Keratinocyte (primary cell): ENCODE measurements around the gene ITPR2.

Source experiments
- CTCF ChIP-seq, 3 experiments: IDR thresholded peaks in 1 of 3; conservative IDR thresholded peaks in 1 of 3; optimal IDR thresholded peaks in 1 of 3; 2 replicates in 2 of 3; 3 replicates in 1 of 3; pipeline versions ENCODE3 to v1.5.1; 2011; ENCODE audit warnings: low read length in 3 of 3, mild to moderate bottlenecking in 3 of 3, moderate library complexity in 2 of 3, control low read depth in 1 of 3, inconsistent platforms in 1 of 3; ENCODE audit not compliant: insufficient read depth in 2 of 3; ENCODE audit errors: extremely low read depth in 1 of 3
- EZH2 ChIP-seq: IDR thresholded peaks from one replicate; pipeline ENCODE4 v1.6.1; 2012; ENCODE audit warnings: inconsistent platforms, mild to moderate bottlenecking, low read length, moderate library complexity

DNA sequence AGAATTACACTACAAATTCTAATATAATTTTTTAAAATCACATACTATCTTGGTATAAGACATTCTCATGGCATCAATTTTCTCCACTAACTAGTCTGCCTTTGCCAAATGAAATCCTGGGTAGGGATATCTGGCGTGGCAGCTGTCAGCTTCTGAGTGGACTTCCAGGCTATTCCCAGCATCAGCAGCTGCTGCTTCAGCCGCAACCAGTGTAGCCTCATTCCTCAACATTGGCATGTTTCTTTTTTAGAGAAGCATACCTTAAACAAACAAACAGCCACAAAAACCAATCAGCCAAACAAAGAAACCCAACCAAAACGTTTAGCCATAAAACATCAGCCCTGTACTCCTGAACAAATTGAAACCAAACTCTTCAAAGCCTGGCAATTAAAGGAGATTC, 401.8 kb downstream of the ITPR2 start:
- no peak for TF ChIP-seq EZH2
- TF ChIP-seq CTCF (optimal IDR thresholded peaks at IDR 0.05 in 1 of 3, IDR thresholded peaks at IDR 0.05 in 1 of 3, conservative IDR thresholded peaks at IDR 0.05 in 1 of 3; ENCODE audit: extremely low read depth in 1 of 3, insufficient read depth in 2 of 3, low read length in 3 of 3) = no peak
